ENCODE measurements around the gene ADPRHL1. TPM values are rescaled to one million over a fixed set of nuclear protein-coding genes. Genes with fewer than 3 reads are reported as not detected.

The ADPRHL1 gene
- total and polyA plus RNA-seq, 2 experiments from 2014 or later, result 78.2 to 112 TPM

DNA sequence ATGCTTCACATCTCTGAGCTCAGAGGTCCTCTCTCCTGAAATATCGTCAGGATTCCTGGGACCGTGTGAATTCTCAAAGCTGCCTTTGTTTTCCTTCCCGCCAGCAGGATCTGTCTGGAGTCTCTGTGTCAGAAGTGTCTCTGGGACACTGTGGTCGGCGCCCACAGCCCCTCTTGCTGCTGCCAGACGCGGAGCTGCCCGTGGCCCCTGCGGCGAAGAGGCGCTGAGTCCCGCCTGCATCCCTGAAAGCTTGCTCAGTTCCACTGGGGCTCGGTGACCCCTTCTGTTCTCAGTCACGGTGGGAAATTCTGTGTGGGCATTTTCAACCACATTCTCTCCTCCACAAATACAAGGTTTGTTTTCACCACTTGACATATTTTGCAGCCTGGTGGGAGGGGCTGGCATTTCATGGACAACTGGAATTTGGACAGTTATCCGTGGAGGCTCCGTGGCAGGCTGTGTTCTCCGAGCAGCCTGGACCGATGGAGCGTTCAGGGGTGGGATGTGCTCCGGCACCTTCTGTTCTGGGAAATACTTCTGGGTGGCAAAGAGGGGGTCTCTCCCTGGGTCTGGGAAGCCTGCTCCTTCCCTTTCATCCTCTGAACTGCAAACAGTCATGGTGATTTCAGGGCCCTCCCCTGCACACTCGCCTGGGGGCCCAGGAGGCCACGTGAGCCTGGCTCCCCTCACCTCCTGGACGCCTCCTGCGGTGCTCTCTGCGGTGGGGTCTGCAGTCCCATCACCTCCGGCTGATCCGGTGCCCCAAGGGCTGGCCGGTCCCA is 46.8 kb downstream of the ADPRHL1 start:
- DNase-seq (ENCODE audit: low read depth in 1 of 2, low spot score in 1 of 2), result no peak
- no peak overlapping the region for H3K4me3 ChIP-seq
- H3K27ac ChIP-seq, result no peak overlapping the region
- peaks cover 17% of the 10 kb centered on the region for H3K4me1 ChIP-seq (ENCODE audit: low read depth)
- TF ChIP-seq, protein P1, sequence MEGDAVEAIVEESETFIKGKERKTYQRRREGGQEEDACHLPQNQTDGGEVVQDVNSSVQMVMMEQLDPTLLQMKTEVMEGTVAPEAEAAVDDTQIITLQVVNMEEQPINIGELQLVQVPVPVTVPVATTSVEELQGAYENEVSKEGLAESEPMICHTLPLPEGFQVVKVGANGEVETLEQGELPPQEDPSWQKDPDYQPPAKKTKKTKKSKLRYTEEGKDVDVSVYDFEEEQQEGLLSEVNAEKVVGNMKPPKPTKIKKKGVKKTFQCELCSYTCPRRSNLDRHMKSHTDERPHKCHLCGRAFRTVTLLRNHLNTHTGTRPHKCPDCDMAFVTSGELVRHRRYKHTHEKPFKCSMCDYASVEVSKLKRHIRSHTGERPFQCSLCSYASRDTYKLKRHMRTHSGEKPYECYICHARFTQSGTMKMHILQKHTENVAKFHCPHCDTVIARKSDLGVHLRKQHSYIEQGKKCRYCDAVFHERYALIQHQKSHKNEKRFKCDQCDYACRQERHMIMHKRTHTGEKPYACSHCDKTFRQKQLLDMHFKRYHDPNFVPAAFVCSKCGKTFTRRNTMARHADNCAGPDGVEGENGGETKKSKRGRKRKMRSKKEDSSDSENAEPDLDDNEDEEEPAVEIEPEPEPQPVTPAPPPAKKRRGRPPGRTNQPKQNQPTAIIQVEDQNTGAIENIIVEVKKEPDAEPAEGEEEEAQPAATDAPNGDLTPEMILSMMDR (IDR thresholded peaks at IDR 0.05; ENCODE audit: low read depth, low read length), result no peak
- H3K36me3 ChIP-seq, result no peaks in the 10 kb centered on the region
- H3K9me3 ChIP-seq (ENCODE audit: low read depth), result no peaks in the 10 kb centered on the region
- H3K27me3 ChIP-seq, result no peaks in the 10 kb centered on the region

DNA sequence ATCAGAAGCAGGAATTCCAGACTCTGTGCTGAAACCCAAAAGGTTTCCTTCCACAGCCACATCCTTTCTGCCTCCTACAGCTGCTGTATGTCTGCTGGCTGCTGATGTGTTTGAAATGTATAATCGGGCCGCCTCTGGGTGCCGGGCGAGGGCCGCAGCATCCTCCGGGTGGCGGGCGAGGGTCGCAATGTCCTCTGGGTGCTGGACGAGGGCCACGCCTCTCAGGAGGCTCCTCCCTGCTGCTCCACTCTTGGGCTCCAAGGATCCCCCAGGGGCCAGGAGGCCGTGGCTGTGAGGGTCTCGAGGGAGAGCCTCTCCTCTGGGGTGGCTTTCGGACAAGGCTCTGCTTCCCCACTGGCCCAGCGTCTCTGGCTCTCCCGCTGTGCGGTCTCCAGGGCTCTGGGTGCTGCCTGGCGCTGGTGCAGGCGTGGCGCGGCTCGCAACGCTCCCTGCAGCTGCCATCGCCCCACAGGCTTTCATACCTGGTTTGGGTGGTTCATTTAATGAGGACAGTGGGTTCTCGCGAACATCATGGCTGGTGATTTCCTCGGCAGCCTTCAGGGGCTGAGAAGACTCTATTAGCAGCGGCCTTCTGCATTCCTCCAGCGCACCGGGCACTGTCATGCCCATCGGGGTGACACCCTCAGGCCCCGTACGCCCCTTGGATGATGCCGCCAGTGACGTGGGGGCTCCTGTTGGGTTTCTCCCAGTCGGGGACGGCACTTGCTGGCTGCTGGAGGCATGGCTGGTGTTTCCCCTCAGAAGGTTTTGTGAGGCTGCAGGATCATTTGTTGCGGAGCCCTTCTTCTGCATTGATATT is 47.6 kb downstream of the ADPRHL1 start:
- peaks cover 24% of the 10 kb centered on the region for H3K4me1 ChIP-seq (ENCODE audit: low read depth)
- no peak overlapping the region for H3K27ac ChIP-seq
- H3K4me3 ChIP-seq, result no peak overlapping the region
- no peaks in the 10 kb centered on the region for H3K27me3 ChIP-seq
- DNase-seq (ENCODE audit: low read depth in 1 of 2, low spot score in 1 of 2), result no peak
- H3K9me3 ChIP-seq (ENCODE audit: low read depth), result no peaks in the 10 kb centered on the region
- TF ChIP-seq, protein P1 (IDR thresholded peaks at IDR 0.05; ENCODE audit: low read depth, low read length), result no peak
- H3K36me3 ChIP-seq, result no peaks in the 10 kb centered on the region

DNA sequence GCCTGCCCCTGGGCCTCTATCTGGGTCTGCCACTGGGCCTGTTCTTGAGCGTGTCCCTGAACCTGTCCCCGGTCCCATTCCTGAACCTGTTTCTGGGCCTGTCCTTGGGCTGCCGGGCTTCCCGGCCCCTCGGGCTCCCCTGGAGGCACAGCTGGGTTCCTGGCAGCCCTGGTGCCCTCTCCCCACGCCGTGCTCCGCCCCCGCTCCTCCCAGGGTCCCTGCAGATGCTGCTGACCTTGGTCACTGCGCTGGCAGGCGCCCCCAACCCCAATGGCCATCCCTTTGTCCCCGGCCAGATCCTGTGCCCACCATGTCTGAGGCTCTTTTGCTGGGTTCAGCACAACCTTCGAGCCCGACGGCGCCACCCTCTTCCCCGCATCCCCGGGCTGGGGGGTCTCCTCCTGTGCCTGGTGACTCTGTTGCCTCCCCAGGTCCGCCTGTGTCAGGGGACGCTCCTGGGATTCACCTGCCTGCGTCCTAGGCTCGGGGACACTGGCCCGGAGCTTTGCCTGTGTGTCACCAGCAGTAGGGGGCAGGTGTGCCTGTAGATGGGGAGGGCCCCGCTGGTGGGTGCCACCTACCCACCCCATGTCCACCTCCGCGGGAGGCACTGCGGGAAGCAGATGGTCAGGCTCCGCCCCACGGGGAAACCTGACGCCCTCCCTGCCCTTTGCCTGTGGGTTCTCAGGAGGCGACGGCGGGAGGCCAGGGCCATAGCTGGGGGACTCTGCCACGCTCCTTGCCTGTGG is 48.4 kb downstream of the ADPRHL1 start:
- H3K9me3 ChIP-seq (ENCODE audit: low read depth), result no peaks in the 10 kb centered on the region
- H3K4me1 ChIP-seq (ENCODE audit: low read depth), result peaks cover 30% of the 10 kb centered on the region
- TF ChIP-seq, protein P1 (IDR thresholded peaks at IDR 0.05; ENCODE audit: low read depth, low read length), result no peak
- no peak overlapping the region for H3K4me3 ChIP-seq
- no peaks in the 10 kb centered on the region for H3K27me3 ChIP-seq
- DNase-seq (ENCODE audit: low read depth in 1 of 2, low spot score in 1 of 2), result no peak
- H3K27ac ChIP-seq, result no peak overlapping the region
- no peaks in the 10 kb centered on the region for H3K36me3 ChIP-seq

DNA sequence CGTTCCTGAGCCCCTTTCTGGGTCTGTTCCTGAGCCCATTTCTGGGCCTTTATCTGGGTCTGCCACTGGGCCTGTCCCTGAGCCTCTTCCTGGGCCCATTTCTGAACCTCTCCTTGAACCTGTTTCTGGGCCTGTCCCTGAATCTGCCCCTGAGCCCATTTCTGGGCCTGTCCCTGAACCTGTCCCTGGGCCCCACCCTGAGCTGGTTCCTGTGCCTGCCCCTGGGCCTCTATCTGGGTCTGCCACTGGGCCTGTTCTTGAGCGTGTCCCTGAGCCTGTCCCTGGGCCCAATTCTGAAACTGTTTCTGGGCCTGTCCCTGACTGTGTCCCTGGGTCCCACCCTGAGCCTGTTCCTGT is 48.9 kb downstream of the ADPRHL1 start:
- peaks cover 35% of the 10 kb centered on the region for H3K4me1 ChIP-seq (ENCODE audit: low read depth)
- TF ChIP-seq, protein P1 (IDR thresholded peaks at IDR 0.05; ENCODE audit: low read depth, low read length), result no peak
- no peak overlapping the region for H3K4me3 ChIP-seq
- DNase-seq (ENCODE audit: low read depth in 1 of 2, low spot score in 1 of 2), result no peak
- H3K36me3 ChIP-seq, result no peaks in the 10 kb centered on the region
- H3K9me3 ChIP-seq (ENCODE audit: low read depth), result no peaks in the 10 kb centered on the region
- H3K27me3 ChIP-seq, result no peaks in the 10 kb centered on the region
- H3K27ac ChIP-seq, result no peak overlapping the region

DNA sequence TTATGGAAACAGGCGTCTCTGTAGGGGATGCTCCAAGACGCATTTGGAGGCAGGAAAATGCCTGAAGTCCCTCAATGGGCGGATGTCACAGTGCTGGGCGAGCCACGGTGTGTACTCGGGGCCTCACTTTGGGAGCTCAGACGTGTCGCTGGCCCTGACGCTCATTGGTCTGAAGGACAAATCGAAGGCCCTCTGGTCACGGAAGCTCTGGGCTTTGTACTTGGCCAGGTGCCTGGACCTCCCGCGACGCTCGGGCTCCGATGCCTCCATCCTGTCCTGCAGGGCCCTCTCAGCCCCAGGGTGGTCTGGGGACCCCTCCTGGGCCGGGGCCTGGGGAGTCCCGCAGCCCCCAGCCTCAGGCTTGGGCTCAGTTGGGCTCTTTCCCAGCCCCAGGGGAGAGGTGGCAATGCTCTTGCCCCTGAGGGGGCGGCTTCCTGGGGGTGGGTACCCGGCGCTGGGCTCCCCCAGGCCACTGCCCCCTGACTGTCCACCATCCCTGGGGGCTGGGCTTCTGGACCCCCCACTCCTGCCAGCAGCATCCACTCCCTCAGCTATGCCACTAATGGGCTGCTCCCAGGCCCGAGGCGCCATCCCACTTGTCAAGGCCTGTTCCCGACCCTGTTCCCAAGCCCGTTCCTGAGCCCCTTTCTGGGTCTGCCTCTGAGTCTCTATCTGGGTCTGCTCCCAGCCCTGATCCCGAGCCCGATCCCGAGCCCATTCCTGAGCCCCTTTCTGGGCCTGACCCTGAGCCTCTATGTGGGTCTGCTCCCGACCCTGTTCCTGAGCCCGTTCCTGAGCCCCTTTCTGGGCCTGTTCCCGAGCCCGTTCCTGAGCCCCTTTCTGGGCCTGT is 49.8 kb downstream of the ADPRHL1 start:
- DNase-seq (ENCODE audit: low read depth in 1 of 2, low spot score in 1 of 2), result no peak
- TF ChIP-seq, protein P1 (IDR thresholded peaks at IDR 0.05; ENCODE audit: low read depth, low read length), result no peak
- Histone ChIP-seq H3K27ac (no peak overlapping the region), H3K9me3 (ENCODE audit: low read depth) (no peaks in the 10 kb centered on the region), H3K36me3 (no peaks in the 10 kb centered on the region), H3K4me1 (ENCODE audit: low read depth) (peaks cover 43% of the 10 kb centered on the region), H3K27me3 (no peaks in the 10 kb centered on the region), H3K4me3 (no peak overlapping the region)

All from cardiac muscle cell (in vitro differentiated cells and primary cell).